HEK293 (cell line): Measurements from ENCODE around the gene SMIM29.
A peak's percentile ranks its signal among the peaks of the same experiment; 100 is the strongest.

Source experiments
- FEZF1 ChIP-seq: fragments of 450-650 bp; formaldehyde crosslinking; IDR thresholded peaks from 2 replicates; pipeline ENCODE4 v1.5.1; 2016; ENCODE audit warnings: missing biosample characterization, missing genetic modification characterization
- KLF8 ChIP-seq: fragments of 450-650 bp; formaldehyde crosslinking; IDR thresholded peaks from 2 replicates; pipeline ENCODE4 v1.5.1; 2016; ENCODE audit warnings: missing biosample characterization, missing genetic modification characterization
- WT1 ChIP-seq: fragments of 450-650 bp; formaldehyde crosslinking; IDR thresholded peaks from 2 replicates; pipeline ENCODE4 v1.5.1; 2016; ENCODE audit warnings: missing biosample characterization, missing genetic modification characterization
- ZBTB11 ChIP-seq: fragments of 450-650 bp; formaldehyde crosslinking; conservative IDR thresholded peaks from 2 replicates; pipeline ENCODE4 v1.5.1; 2016; ENCODE audit warnings: low read depth, missing biosample characterization, missing genetic modification characterization
- ZBTB21 ChIP-seq: fragments of 450-650 bp; formaldehyde crosslinking; IDR thresholded peaks from 2 replicates; pipeline ENCODE4 v1.5.1; 2017; ENCODE audit warnings: missing biosample characterization, missing genetic modification characterization
- ZNF23 ChIP-seq: fragments of 450-650 bp; formaldehyde crosslinking; IDR thresholded peaks from 2 replicates; pipeline ENCODE4 v1.5.1; 2016; ENCODE audit warnings: missing biosample characterization, missing genetic modification characterization, borderline replicate concordance
- ZNF274 ChIP-seq, 2 experiments: fragments of 200-500 bp in 1 of 2; fragments of 450-650 bp in 1 of 2; sonication (Bioruptor generic) in 1 of 2; formaldehyde crosslinking in 1 of 2; IDR thresholded peaks; 2 replicates each; pipeline versions ENCODE4 v1.5.1 to v1.6.1; 2014 to 2016; ENCODE audit warnings: borderline replicate concordance in 1 of 2, inconsistent platforms in 1 of 2, low read length in 1 of 2, missing biosample characterization in 1 of 2, missing genetic modification characterization in 1 of 2
- ZNF311 ChIP-seq: fragments of 450-650 bp; formaldehyde crosslinking; IDR thresholded peaks from 2 replicates; pipeline ENCODE4 v1.5.1; 2017; ENCODE audit warnings: missing biosample characterization, missing genetic modification characterization, borderline replicate concordance
- ZNF394 ChIP-seq: fragments of 450-650 bp; formaldehyde crosslinking; IDR thresholded peaks from 2 replicates; pipeline ENCODE4 v1.5.1; 2016; ENCODE audit warnings: missing biosample characterization, missing genetic modification characterization, mild to moderate bottlenecking, moderate library complexity, borderline replicate concordance
- ZNF529 ChIP-seq: fragments of 450-650 bp; formaldehyde crosslinking; IDR thresholded peaks from 2 replicates; pipeline ENCODE4 v1.5.1; 2017; ENCODE audit warnings: missing genetic modification characterization, missing biosample characterization; ENCODE audit not compliant: insufficient replicate concordance
- ZNF660 ChIP-seq: fragments of 450-650 bp; IDR thresholded peaks from 2 replicates; pipeline ENCODE4 v1.5.1; 2018; ENCODE audit warnings: missing biosample characterization, mild to moderate bottlenecking, missing genetic modification characterization
- ZNF670 ChIP-seq: fragments of 450-650 bp; formaldehyde crosslinking; IDR thresholded peaks from 2 replicates; pipeline ENCODE4 v1.5.1; 2016; ENCODE audit warnings: missing biosample characterization, missing genetic modification characterization, low read depth
- ZNF785 ChIP-seq: fragments of 450-650 bp; formaldehyde crosslinking; IDR thresholded peaks from 2 replicates; pipeline ENCODE4 v1.5.1; 2016; ENCODE audit warnings: missing biosample characterization, missing genetic modification characterization
- ZNF792 ChIP-seq: fragments of 450-650 bp; formaldehyde crosslinking; IDR thresholded peaks from 2 replicates; pipeline ENCODE4 v1.5.1; 2016; ENCODE audit warnings: missing biosample characterization, missing genetic modification characterization
- ZSCAN16 ChIP-seq: fragments of 450-650 bp; formaldehyde crosslinking; IDR thresholded peaks from 2 replicates; pipeline ENCODE4 v1.5.1; 2016; ENCODE audit warnings: missing biosample characterization, missing genetic modification characterization
- ZSCAN23 ChIP-seq: fragments of 450-650 bp; formaldehyde crosslinking; IDR thresholded peaks from 2 replicates; pipeline ENCODE4 v1.5.1; 2016; ENCODE audit warnings: missing biosample characterization, missing genetic modification characterization
- TF ChIP-seq, protein P1 (sequence below): fragments of 450-650 bp; formaldehyde crosslinking; IDR thresholded peaks from 2 replicates; pipeline ENCODE4 v1.5.1; 2016; ENCODE audit warnings: missing biosample characterization, missing genetic modification characterization
- TF ChIP-seq, protein P2 (sequence below): fragments of 450-650 bp; formaldehyde crosslinking; IDR thresholded peaks from 2 replicates; pipeline ENCODE4 v1.5.1; 2016; ENCODE audit warnings: missing biosample characterization, missing genetic modification characterization
- TF ChIP-seq, protein P3 (sequence below): fragments of 450-650 bp; formaldehyde crosslinking; IDR thresholded peaks from 2 replicates; pipeline ENCODE4 v1.5.1; 2016; ENCODE audit warnings: missing biosample characterization, missing genetic modification characterization, borderline replicate concordance
- TF ChIP-seq, protein P4 (sequence below): fragments of 450-650 bp; formaldehyde crosslinking; IDR thresholded peaks from 2 replicates; pipeline ENCODE4 v1.5.1; 2016; ENCODE audit warnings: missing biosample characterization, missing genetic modification characterization
- TF ChIP-seq, protein P5 (sequence below): fragments of 450-650 bp; formaldehyde crosslinking; IDR thresholded peaks from 2 replicates; pipeline ENCODE4 v1.5.1; 2016; ENCODE audit warnings: missing biosample characterization, missing genetic modification characterization

The SMIM29 gene

DNA sequence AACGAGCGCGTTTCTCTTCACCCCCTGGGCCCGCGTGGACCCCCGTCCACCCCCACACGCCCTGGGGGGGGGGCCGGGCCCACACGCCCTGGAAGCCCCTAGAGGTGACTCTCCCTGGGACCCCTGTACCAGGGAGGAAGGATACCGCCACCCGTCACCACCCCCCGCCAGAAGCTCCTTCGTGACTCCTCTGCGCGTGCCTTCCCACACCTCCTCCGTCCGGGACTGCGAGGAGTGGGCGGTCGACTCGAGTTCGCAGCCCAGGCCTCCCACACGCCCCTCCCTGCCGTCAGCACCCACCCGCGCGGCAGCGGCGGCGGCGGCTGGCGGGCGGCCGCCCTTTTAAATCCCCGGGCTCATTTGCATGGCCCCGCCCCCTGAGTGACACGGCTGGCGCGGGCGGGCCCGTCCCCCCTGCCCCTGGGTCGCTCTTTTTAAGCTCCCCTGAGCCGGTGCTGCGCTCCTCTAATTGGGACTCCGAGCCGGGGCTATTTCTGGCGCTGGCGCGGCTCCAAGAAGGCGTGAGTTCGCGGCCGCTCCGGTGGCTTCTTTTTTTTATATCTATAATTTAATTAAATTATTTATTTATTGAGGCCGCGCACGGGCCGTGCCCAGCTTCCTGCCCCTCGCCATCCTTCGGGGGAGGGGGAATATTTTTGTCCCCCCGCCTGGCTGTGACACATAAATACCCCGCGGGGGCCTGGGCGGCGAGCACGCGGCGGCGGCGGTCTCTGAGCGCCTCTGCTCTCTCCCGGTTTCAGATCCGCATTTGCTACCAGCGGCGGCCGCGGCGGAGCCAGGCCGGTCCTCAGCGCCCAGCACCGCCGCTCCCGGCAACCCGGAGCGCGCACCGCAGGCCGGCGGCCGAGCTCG, 12.1 kb downstream of the SMIM29 start, which contains the start of gene HMGA1 (continued):
- TF ChIP-seq KLF8 (0 out of 2 replicates have a peak, but pooled peaks have one; percentile 39), ZSCAN23 (tag by site-specific recombination) (no peak), ZNF394 (tag by site-specific recombination) (peak; percentile 43; the same call in 1 of the 2 replicates), ZNF670 (tag by site-specific recombination) (no peak), ZNF785 (tag by site-specific recombination) (no peak), ZSCAN16 (tag by site-specific recombination) (no peak), ZNF23 (no peak), ZNF274 (IDR thresholded peaks at IDR 0.05; ENCODE audit: low read length) (no peak), ZNF274 (tag by site-specific recombination; IDR thresholded peaks at IDR 0.05; ENCODE audit: borderline replicate concordance) (no peak), ZNF660 (tag by site-specific recombination) (peak; percentile 60), FEZF1 (tag by site-specific recombination) (no peak), WT1 (tag by site-specific recombination) (no peak), ZNF529 (no peak), ZBTB21 (tag by site-specific recombination) (no peak), ZNF792 (tag by site-specific recombination) (no peak), ZBTB11 (peak; percentile 85), ZNF311 (no peak)
- TF ChIP-seq, protein P1, sequence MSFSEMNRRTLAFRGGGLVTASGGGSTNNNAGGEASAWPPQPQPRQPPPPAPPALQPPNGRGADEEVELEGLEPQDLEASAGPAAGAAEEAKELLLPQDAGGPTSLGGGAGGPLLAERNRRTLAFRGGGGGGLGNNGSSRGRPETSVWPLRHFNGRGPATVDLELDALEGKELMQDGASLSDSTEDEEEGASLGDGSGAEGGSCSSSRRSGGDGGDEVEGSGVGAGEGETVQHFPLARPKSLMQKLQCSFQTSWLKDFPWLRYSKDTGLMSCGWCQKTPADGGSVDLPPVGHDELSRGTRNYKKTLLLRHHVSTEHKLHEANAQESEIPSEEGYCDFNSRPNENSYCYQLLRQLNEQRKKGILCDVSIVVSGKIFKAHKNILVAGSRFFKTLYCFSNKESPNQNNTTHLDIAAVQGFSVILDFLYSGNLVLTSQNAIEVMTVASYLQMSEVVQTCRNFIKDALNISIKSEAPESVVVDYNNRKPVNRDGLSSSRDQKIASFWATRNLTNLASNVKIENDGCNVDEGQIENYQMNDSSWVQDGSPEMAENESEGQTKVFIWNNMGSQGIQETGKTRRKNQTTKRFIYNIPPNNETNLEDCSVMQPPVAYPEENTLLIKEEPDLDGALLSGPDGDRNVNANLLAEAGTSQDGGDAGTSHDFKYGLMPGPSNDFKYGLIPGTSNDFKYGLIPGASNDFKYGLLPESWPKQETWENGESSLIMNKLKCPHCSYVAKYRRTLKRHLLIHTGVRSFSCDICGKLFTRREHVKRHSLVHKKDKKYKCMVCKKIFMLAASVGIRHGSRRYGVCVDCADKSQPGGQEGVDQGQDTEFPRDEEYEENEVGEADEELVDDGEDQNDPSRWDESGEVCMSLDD (tag by site-specific recombination): no peak
- TF ChIP-seq, protein P2, sequence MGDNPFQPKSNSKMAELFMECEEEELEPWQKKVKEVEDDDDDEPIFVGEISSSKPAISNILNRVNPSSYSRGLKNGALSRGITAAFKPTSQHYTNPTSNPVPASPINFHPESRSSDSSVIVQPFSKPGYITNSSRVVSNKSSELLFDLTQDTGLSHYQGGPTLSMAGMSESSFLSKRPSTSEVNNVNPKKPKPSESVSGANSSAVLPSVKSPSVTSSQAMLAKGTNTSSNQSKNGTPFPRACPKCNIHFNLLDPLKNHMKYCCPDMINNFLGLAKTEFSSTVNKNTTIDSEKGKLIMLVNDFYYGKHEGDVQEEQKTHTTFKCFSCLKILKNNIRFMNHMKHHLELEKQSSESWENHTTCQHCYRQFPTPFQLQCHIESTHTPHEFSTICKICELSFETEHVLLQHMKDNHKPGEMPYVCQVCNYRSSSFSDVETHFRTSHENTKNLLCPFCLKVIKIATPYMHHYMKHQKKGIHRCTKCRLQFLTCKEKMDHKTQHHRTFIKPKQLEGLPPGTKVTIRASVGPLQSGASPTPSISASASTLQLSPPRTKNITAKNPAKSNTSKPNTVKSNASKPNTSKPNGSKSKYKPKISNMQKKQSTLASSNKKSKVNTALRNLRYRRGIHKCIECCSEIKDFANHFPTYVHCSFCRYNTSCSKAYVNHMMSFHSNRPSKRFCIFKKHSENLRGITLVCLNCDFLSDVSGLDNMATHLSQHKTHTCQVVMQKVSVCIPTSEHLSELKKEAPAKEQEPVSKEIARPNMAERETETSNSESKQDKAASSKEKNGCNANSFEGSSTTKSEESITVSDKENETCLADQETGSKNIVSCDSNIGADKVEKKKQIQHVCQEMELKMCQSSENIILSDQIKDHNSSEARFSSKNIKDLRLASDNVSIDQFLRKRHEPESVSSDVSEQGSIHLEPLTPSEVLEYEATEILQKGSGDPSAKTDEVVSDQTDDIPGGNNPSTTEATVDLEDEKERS: no peak
- TF ChIP-seq, protein P3, sequence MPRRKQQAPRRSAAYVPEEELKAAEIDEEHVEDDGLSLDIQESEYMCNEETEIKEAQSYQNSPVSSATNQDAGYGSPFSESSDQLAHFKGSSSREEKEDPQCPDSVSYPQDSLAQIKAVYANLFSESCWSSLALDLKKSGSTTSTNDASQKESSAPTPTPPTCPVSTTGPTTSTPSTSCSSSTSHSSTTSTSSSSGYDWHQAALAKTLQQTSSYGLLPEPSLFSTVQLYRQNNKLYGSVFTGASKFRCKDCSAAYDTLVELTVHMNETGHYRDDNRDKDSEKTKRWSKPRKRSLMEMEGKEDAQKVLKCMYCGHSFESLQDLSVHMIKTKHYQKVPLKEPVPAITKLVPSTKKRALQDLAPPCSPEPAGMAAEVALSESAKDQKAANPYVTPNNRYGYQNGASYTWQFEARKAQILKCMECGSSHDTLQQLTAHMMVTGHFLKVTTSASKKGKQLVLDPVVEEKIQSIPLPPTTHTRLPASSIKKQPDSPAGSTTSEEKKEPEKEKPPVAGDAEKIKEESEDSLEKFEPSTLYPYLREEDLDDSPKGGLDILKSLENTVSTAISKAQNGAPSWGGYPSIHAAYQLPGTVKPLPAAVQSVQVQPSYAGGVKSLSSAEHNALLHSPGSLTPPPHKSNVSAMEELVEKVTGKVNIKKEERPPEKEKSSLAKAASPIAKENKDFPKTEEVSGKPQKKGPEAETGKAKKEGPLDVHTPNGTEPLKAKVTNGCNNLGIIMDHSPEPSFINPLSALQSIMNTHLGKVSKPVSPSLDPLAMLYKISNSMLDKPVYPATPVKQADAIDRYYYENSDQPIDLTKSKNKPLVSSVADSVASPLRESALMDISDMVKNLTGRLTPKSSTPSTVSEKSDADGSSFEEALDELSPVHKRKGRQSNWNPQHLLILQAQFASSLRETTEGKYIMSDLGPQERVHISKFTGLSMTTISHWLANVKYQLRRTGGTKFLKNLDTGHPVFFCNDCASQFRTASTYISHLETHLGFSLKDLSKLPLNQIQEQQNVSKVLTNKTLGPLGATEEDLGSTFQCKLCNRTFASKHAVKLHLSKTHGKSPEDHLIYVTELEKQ (tag by site-specific recombination): no peak
- TF ChIP-seq, protein P4, sequence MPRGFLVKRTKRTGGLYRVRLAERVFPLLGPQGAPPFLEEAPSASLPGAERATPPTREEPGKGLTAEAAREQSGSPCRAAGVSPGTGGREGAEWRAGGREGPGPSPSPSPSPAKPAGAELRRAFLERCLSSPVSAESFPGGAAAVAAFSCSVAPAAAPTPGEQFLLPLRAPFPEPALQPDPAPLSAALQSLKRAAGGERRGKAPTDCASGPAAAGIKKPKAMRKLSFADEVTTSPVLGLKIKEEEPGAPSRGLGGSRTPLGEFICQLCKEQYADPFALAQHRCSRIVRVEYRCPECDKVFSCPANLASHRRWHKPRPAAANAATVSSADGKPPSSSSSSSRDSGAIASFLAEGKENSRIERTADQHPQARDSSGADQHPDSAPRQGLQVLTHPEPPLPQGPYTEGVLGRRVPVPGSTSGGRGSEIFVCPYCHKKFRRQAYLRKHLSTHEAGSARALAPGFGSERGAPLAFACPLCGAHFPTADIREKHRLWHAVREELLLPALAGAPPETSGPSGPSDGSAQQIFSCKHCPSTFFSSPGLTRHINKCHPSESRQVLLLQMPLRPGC: peak; percentile 22; the same call in 1 of the 2 replicates
- TF ChIP-seq, protein P5, sequence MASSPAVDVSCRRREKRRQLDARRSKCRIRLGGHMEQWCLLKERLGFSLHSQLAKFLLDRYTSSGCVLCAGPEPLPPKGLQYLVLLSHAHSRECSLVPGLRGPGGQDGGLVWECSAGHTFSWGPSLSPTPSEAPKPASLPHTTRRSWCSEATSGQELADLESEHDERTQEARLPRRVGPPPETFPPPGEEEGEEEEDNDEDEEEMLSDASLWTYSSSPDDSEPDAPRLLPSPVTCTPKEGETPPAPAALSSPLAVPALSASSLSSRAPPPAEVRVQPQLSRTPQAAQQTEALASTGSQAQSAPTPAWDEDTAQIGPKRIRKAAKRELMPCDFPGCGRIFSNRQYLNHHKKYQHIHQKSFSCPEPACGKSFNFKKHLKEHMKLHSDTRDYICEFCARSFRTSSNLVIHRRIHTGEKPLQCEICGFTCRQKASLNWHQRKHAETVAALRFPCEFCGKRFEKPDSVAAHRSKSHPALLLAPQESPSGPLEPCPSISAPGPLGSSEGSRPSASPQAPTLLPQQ (tag by site-specific recombination): peak; percentile 91
